ENCODE measurements around the gene INSR.

- TF ChIP-seq, protein P1, sequence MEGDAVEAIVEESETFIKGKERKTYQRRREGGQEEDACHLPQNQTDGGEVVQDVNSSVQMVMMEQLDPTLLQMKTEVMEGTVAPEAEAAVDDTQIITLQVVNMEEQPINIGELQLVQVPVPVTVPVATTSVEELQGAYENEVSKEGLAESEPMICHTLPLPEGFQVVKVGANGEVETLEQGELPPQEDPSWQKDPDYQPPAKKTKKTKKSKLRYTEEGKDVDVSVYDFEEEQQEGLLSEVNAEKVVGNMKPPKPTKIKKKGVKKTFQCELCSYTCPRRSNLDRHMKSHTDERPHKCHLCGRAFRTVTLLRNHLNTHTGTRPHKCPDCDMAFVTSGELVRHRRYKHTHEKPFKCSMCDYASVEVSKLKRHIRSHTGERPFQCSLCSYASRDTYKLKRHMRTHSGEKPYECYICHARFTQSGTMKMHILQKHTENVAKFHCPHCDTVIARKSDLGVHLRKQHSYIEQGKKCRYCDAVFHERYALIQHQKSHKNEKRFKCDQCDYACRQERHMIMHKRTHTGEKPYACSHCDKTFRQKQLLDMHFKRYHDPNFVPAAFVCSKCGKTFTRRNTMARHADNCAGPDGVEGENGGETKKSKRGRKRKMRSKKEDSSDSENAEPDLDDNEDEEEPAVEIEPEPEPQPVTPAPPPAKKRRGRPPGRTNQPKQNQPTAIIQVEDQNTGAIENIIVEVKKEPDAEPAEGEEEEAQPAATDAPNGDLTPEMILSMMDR (IDR thresholded peaks at IDR 0.05; ENCODE audit: insufficient read depth, low read length) = no peak
- TF ChIP-seq POLR2AphosphoS5 (IDR thresholded peaks at IDR 0.05; ENCODE audit: low read depth) (no peak), SPI1 (IDR thresholded peaks at IDR 0.05; ENCODE audit: borderline replicate concordance, low read depth) (no peak), REST (IDR thresholded peaks at IDR 0.05; ENCODE audit: insufficient replicate concordance, low read depth) (no peak), GABPA (IDR thresholded peaks at IDR 0.05; ENCODE audit: low read depth) (no peak)
These were observed 38.6 kb downstream of the INSR start for GRCh38 chr19:7255631-7256030.
